K562 (cell line): ENCODE data around the gene ASB7. TPM values are rescaled to one million over a fixed set of nuclear protein-coding genes. Genes with fewer than 3 reads are reported as not detected.

Source experiments
- ATAC-seq: fragments of 200-7000 bp; cut with Tn5 transposase; 3 replicates; pipeline ENCODE4 v1.9.1; 2020; ENCODE audit warnings: moderate library complexity
- BruUV-seq: library from RNA; stranded (reverse); fragments of 400-500 nt; replicated peaks from 2 replicates; lab custom pipeline; 2021; lab: Mats Ljungman, UMichigan
- CTCF ChIA-PET: fragments of 300-600 bp; formaldehyde crosslinking; extraction: SDS; loops from one replicate; lab custom pipeline; 2021; ENCODE audit warnings: low intra/inter-chr PET ratio; lab: Yijun Ruan, JAX
- POLR2A ChIA-PET: fragments of 300-600, 350-650 bp; sonication (Branson Sonifier 250); formaldehyde crosslinking; extraction: SDS; loops from one replicate; lab custom pipeline; 2021; ENCODE audit warnings: antibody characterized with exemption, inconsistent platforms; lab: Yijun Ruan, JAX
- DNase-seq, 4 experiments: peaks; one replicate each; pipeline versions ENCODE4 v3.0.0 to v3.0.0-alpha.2; 2011 to 2018; ENCODE audit warnings: low spot score in 3 of 4, mixed read lengths in 3 of 4; ENCODE audit errors: extremely low read depth in 1 of 4
- FAIRE-seq: peaks from 2 replicates; lab custom pipeline; 2011; peaks lifted over from hg19 to GRCh38; lab: Jason Lieb, UNC
- H2AFZ ChIP-seq: 2 replicates; pipeline ENCODE4 v1.6.0; 2011; ENCODE audit warnings: low read depth, low read length, control low read depth, inconsistent platforms
- H3K27ac ChIP-seq: fragments of 200-600 bp; 3 replicates; pipeline ENCODE4 v1.8.0; 2011; ENCODE audit warnings: low read depth, mild to moderate bottlenecking, control low read depth, inconsistent platforms, low read length, moderate library complexity, mixed read lengths; ENCODE audit errors: extremely low read depth
- H3K27me3 ChIP-seq, 2 experiments: fragments of 300-600 bp in 1 of 2; 2 replicates in 1 of 2; 3 replicates in 1 of 2; pipeline versions ENCODE4 v1.6.0 to v1.8.0; 2011; ENCODE audit warnings: inconsistent platforms in 2 of 2, low read length in 2 of 2, mild to moderate bottlenecking in 1 of 2, mixed read lengths in 1 of 2, moderate library complexity in 1 of 2; ENCODE audit not compliant: control insufficient read depth in 2 of 2, insufficient read depth in 2 of 2
- H3K36me3 ChIP-seq: fragments of 300-600 bp; 3 replicates; pipeline ENCODE4 v1.8.0; 2011; ENCODE audit warnings: mild to moderate bottlenecking, low read length, inconsistent platforms; ENCODE audit not compliant: control insufficient read depth, insufficient read depth
- H3K4me1 ChIP-seq, 2 experiments: fragments of 200-600 bp in 1 of 2; replicated peaks in 1 of 2; 2 replicates in 1 of 2; 3 replicates in 1 of 2; pipeline versions ENCODE4 v1.5.1 to v1.8.0; 2011; ENCODE audit warnings: inconsistent platforms in 2 of 2, low read length in 2 of 2, mild to moderate bottlenecking in 1 of 2, mixed read lengths in 1 of 2, moderate library complexity in 1 of 2; ENCODE audit not compliant: control insufficient read depth in 2 of 2, insufficient read depth in 2 of 2
- H3K4me2 ChIP-seq: 2 replicates; pipeline ENCODE4 v1.6.1; 2011; ENCODE audit warnings: low read length, control low read depth, inconsistent platforms, mixed read lengths; ENCODE audit not compliant: insufficient read depth
- H3K4me3 ChIP-seq: fragments of 200-600 bp; sonication (generic), shearing (Covaris generic); 2 replicates; pipeline ENCODE4 v1.5.1; 2016; ENCODE audit warnings: control low read depth, inconsistent platforms
- H3K79me2 ChIP-seq: fragments of 200-600 bp; 3 replicates; pipeline ENCODE4 v1.8.0; 2011; ENCODE audit warnings: low read length, inconsistent platforms; ENCODE audit not compliant: control insufficient read depth, insufficient read depth
- H3K9ac ChIP-seq, 2 experiments: 2 replicates each; pipeline versions ENCODE4 v1.6.0 to v1.6.1; 2011; ENCODE audit warnings: low read depth in 2 of 2, low read length in 2 of 2, control low read depth in 1 of 2, inconsistent platforms in 1 of 2, mild to moderate bottlenecking in 1 of 2, mixed read lengths in 1 of 2; ENCODE audit not compliant: insufficient read depth in 1 of 2
- H3K9me1 ChIP-seq: one replicate; pipeline ENCODE4 v1.6.0; 2011; ENCODE audit warnings: inconsistent platforms, mild to moderate bottlenecking, low read length, moderate library complexity; ENCODE audit not compliant: control insufficient read depth, insufficient read depth
- H3K9me3 ChIP-seq: replicated peaks from 2 replicates; pipeline ENCODE4 v1.5.1; 2011; ENCODE audit warnings: low read depth, low read length, inconsistent platforms; ENCODE audit not compliant: control insufficient read depth, insufficient read depth
- H4K20me1 ChIP-seq: replicated peaks from 2 replicates; pipeline ENCODE4 v1.6.1; 2011; ENCODE audit warnings: low read length, inconsistent platforms, mixed read lengths; ENCODE audit not compliant: control insufficient read depth, insufficient read depth
- C11orf30 ChIP-seq: fragments of 450-650 bp; IDR thresholded peaks from 2 replicates; pipeline ENCODE4 v1.6.1; 2016; ENCODE audit warnings: low read depth, mild to moderate bottlenecking
- ETV5 ChIP-seq: sonication (generic); formaldehyde crosslinking; IDR thresholded peaks from 2 replicates; pipeline ENCODE4 v1.4.0; 2020; ENCODE audit warnings: low read depth, mild to moderate bottlenecking, missing genetic modification reagents
- HNRNPH1 ChIP-seq: fragments of 200-400 bp; formaldehyde crosslinking; optimal IDR thresholded peaks from 2 replicates; pipeline ENCODE3; 2017; ENCODE audit warnings: low read depth, mild to moderate bottlenecking, low read length, moderate library complexity
- KDM1A ChIP-seq, 2 experiments: fragments of 450-650 bp; IDR thresholded peaks; 2 replicates each; pipeline ENCODE4 v1.6.1; 2016; ENCODE audit warnings: mild to moderate bottlenecking in 2 of 2
- NFE2L1 ChIP-seq: fragments of 450-650 bp; IDR thresholded peaks from 2 replicates; pipeline ENCODE4 v1.6.1; 2016; ENCODE audit warnings: missing genetic modification characterization, low read depth, mild to moderate bottlenecking, missing compliant biosample characterization, moderate library complexity, borderline replicate concordance
- NONO ChIP-seq, 2 experiments: fragments of 200-400 bp in 1 of 2; fragments of 450-650 bp in 1 of 2; formaldehyde crosslinking in 1 of 2; IDR thresholded peaks; 2 replicates each; pipeline ENCODE4 v1.6.1; 2017; ENCODE audit warnings: low read depth in 2 of 2, mild to moderate bottlenecking in 2 of 2, moderate library complexity in 2 of 2, low read length in 1 of 2
- ZBTB43 ChIP-seq: sonication (generic); formaldehyde crosslinking; IDR thresholded peaks from 2 replicates; pipeline ENCODE4 v1.8.0; 2023; ENCODE audit warnings: mild to moderate bottlenecking, missing genetic modification reagents
- ZNF436 ChIP-seq: fragments of 250-450, 450-650 bp; sonication (Bioruptor Pico); formaldehyde crosslinking; IDR thresholded peaks from 2 replicates; pipeline ENCODE4 v1.7.0; 2020; ENCODE audit warnings: mild to moderate bottlenecking
- WGBS: fragments of 100-300 bp; shearing (Covaris generic); methylation state at CpG from one replicate; pipeline ENCODE4 v1.1.6; 2016; ENCODE audit warnings: low coverage, mixed read lengths; ENCODE audit not compliant: insufficient coverage; ENCODE audit errors: missing lambda C conversion rate; 5-methylcytosine and 5-hydroxymethylcytosine counted together
- in situ Hi-C: fragments of 300-500 bp; cut with MboI; formaldehyde crosslinking; loops from 4 replicates; pipeline ENCODE4 v1.15.0; 2018; ENCODE audit warnings: inconsistent platforms, mixed read lengths
- intact Hi-C: fragments of 100-400 bp; cut with micrococcal nuclease; formaldehyde crosslinking; loops from 2 replicates; pipeline ENCODE4 v1.14.2; 2022
- polyA plus RNA-seq, 8 experiments: library from polyadenylated mRNA; depleted of rRNA in 4 of 8; stranded (reverse) in 5 of 8; unstranded in 3 of 8; fragments of >200 nt; fragmentation: Nextera tagmentation in 2 of 8; fragmentation: Illumina TruSeq in 1 of 8; extraction: Ambion mirVana in 2 of 8; extraction: Trizol in 1 of 8; gene quantifications; 2 replicates each; pipeline versions ENCODE4 v1.2.1 to v1.2.3, GENCODE V29; 2011 to 2014; ENCODE audit warnings: inconsistent platforms in 1 of 8, missing spikeins in 1 of 8
- total RNA-seq, 7 experiments: library from RNA; depleted of rRNA in 6 of 7; stranded (reverse); fragments of >200 nt in 6 of 7; fragmentation: Illumina TruSeq in 2 of 7; extraction: Trizol in 2 of 7; gene quantifications; 2 replicates each; pipeline versions ENCODE4 v1.2.1 to v1.2.3, GENCODE V29; 2011 to 2021; ENCODE audit warnings: low replicate concordance in 1 of 7

The ASB7 gene
- total and polyA plus RNA-seq, 9 of the 15 experiments (the other 6 are each of a cell fraction or from before 2014, with no cell fraction given), result 1.8 to 10.1 (median 6.8) TPM

- in situ Hi-C loops, result no loop called here
- TF ChIP-seq NFE2L1 (tag), result no peak
- TF ChIP-seq ZNF436 (CRISPR knock-in tag), result no peak
- TF ChIP-seq C11orf30, result no peak
- no peak for TF ChIP-seq ETV5 (CRISPR knock-in tag)
- no peak for TF ChIP-seq ZBTB43
- no peak for TF ChIP-seq HNRNPH1
- TF ChIP-seq KDM1A (IDR thresholded peaks at IDR 0.05), result no peak
- TF ChIP-seq NONO (IDR thresholded peaks at IDR 0.05; ENCODE audit: low read depth in 2 of 2, low read length in 1 of 2), result no peak
- no peak overlapping the region for H3K4me2 ChIP-seq
- BruUV-seq, result no TSS peak
- WGBS, result 0% methylated on average over 4 of the region's 4 CpGs
- no peak overlapping the region for H3K27ac ChIP-seq
- no peaks in the 10 kb centered on the region for H3K79me2 ChIP-seq
- no peaks in the 10 kb centered on the region for H4K20me1 ChIP-seq
- intact Hi-C loops, result no loop called here
- CTCF ChIA-PET, result no interaction called here
- H3K9ac ChIP-seq, result no peak overlapping the region
- H3K36me3 ChIP-seq, result no peaks in the 10 kb centered on the region
- FAIRE-seq (no peak), ATAC-seq (no peak), DNase-seq (no peak)
- H3K27me3 ChIP-seq, result peaks cover 7 to 52% of the 10 kb centered on the region in 2 experiments
- no peak overlapping the region for H3K4me3 ChIP-seq
- H3K9me1 ChIP-seq, result peaks cover 3% of the 10 kb centered on the region
- no peaks in the 10 kb centered on the region for H3K4me1 ChIP-seq
- POLR2A ChIA-PET, result no interaction called here
- H3K9me3 ChIP-seq, result no peaks in the 10 kb centered on the region
- no peak overlapping the region for H2AFZ ChIP-seq
Observed at GRCh38 chr15:100691321-100691720, 88.9 kb downstream of the ASB7 start.
